ENCODE results near the gene GAPDH.

- TF ChIP-seq CTCF (IDR thresholded peaks at IDR 0.05) (no peak), EZH2 (IDR thresholded peaks at IDR 0.05; ENCODE audit: borderline replicate concordance, insufficient read depth, low read depth, low read length, poor library complexity, severe bottlenecking) (no peak)
Measured at GRCh38 chr12:6507102-6507998, 27.0 kb upstream of the GAPDH start.

All from B cell (primary cell).